HG02763 (cell line): ENCODE measurements around the gene C2CD3.
"Not testable (repeated sequence)": the region's sequence is repeated elsewhere in the genome, so short reads cannot be mapped to it uniquely, and the experiment has no call there.

Experiments used
- ATAC-seq: cut with Tn5 transposase; IDR thresholded peaks from one replicate; pipeline ENCODE4 v1.9.1; 2021; ENCODE audit warnings: mild to moderate bottlenecking, moderate library complexity; ENCODE audit not compliant: unreplicated experiment

C2CD3 gene

DNA sequence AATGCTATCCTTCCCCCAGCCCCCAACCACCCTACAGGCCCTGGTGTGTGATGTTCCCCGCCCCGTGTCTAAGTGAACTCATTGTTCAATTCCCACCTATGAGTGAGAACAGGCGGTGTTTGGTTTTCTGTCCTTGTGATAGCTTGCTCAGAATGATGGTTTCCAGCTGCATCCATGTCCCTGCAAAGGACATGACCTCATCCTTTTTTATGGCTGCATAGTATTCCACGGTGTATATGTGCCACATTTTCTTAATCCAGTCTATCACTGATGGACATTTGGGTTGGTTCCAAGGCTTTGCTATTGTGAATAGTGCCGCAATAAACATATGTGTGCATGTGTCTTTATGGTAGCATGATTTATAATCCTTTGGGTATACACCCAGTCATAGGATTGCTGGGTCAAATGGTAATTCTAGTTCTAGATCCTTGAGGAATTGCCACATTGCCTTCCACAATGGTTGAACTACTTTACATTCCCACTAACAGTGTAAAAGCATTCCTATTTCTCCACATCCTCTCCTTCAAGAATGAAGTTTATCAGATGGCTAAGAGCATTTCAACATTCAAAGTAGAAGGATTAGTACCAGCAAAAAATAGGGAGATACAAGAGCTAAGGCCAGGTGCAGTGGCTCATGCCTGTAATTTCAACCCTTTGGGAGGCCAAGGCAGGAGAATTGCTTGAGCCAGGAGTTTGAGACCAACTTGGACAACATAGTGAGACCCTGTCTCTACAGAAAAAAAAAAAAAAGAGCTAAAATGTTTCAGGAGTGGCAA is 50.4 kb downstream of the C2CD3 start:
- not testable (repeated sequence) for ATAC-seq

DNA sequence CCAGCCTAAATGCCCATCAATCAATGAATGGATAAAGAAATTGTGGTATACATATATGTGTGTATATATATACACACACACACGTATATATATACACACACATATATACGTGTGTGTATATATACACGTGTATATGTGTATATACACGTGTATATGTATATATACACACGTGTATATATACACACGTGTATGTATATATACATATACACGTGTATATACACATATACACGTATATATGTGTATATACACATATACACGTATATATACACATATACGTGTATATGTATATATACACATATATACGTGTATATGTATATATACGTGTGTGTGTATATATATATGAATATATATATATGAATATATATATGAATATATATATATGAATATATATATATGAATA is 54.1 kb downstream of the C2CD3 start:
- no peak for ATAC-seq

DNA sequence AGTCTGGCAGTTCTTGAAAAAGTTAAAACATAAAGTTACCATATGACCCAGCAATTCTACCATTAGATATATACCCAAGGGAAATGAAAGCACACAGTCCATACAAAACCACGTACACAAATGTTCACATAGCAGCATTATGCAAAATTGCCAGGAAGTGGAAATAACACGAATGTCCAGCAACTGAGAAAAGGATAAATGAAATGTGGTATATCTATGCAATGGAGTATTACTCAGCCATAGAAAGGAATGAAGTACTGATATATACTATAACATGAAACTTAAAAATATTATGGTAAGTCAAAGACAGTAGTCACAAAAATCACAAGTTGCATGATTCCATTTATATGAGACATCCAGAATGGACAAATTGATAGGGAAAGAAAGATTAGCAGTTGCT is 57.9 kb downstream of the C2CD3 start:
- no peak for ATAC-seq

DNA sequence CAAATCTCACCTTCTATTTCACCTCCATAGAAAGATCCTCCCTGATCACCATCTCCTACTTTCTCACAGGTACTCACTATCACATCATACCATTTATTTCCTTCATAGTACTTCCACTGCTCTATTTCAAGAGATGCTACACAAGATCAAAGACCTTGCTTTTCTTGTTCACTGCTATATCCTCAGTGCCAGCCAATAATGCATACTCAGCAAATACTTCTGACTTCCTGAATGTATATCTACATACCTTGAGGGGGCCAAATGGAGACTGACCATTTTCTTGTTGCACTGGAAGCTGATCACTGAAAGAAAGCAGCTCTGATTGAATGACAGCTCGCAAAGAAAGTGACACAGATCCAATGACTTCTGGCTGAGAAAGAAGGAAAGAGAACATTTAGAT is 64.7 kb downstream of the C2CD3 start:
- no peak for ATAC-seq

DNA sequence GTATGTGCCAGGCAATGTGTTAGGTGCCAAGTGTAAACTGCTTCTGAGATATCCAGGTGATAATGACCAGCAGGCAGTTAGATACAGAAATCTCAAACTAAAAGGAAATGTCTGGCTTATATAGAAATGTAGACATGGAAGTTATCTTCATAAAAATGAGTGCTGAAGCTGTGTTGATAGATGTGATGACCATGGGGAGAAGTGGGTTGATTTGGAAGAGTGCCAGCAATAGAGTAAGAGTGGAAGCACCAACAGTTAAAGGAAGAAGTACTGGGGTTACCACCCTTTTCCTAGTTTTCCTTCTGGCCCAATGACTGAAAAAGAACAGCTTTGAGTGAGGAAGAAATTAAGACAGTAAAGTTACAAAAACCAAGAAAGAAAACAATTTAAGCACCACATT is 68.5 kb downstream of the C2CD3 start:
- no peak for ATAC-seq

DNA sequence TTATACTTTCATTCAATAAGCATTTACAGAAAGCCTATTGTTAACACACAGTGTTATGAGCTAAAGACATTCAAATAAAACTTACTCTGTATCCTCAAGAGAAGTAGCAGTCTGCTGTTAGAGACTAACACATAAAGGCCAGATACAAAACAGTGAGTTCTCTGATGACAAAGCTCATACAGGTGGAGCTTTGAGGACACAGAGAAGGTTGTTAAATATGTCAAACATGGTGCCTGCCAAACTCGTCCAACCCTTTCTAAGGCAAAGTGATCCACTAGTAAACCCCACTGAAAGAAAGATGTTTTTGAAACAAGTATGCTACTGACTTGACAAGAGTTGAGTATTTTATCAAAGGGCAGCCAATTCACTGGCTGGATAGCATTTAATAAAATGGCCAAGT is 70.1 kb downstream of the C2CD3 start:
- ATAC-seq: no peak

DNA sequence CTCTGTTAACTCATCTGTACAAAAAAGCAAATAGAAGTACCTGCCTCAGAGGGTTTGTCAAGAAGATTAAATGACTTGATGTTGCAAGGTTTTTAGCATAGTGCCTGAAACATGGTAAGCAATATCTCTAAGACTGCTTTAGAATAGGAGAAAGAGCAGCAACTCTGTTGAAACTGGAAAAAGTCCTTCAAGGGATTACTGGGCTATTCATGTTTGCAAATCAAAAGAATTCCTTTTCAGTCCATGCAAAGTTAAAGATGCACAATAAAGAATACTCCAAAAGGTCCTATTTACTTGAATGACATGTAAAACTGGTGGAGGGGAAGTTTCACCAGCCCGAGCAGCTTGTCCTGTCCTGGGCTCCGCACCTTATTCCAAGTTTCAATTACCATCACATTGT is 70.6 kb downstream of the C2CD3 start:
- ATAC-seq: no peak

DNA sequence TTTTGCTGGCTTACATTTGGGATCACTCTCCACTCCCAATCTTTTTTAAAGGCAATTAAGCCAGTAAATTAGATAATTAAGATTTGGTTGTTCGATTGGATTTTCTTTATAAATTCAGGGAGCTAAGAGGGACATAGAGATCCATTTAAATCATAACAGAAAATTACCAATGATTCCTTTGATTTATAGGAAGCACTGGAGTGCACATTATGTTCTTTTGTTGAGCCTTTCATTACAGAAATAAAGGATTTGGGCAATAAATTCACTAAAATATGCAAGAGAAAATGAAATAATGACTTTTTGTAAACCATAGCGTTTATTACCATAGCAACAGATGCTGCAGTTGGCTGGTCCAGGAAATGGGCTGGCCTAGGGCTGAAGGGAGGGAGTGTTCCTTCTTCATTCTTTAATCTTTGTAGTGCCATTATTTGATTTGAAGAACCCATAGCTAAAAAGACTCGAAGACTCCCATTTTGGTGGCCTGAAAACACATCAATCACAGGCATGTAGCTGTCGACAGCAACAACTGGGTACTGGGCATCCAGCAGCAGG is 73.0 kb downstream of the C2CD3 start:
- ATAC-seq: no peak

DNA sequence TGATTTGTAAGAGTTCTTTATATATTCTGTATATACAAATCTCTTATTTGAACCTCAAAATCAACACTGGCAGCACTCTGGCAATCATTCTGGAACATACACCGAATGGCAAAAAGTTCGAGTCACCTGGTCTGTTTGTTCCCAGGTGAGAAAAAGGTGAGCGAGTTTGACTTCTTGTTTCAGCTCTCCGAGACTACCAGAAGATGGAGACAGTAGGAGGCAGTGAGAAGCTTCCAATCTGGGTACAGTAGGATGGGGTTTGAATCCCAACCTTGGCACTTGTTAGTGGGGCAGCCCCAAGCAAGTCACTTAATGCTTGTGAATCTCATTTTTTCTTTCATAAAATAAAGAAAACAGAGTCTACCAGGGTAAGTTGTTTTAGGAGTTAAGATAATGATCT is 76.4 kb downstream of the C2CD3 start:
- no peak for ATAC-seq

DNA sequence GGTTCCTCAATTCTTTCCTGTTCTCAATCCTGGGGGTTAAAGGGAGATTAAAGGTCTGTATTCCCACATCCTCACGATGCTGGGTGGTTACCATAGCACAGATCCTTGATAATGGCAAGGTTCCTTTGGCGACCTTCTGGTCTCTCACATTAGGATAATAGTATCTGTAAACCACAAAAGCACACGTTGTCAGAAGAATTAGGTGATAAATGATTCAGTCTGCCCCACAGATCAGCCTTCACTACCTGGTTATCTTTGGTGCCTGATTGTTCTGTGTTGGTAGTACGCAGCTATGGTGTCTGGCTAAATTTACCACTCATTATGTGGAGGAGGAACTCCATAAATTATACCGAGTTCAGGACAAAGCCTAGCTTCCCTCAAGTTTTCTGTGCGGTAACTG is 78.4 kb downstream of the C2CD3 start:
- ATAC-seq: no peak

DNA sequence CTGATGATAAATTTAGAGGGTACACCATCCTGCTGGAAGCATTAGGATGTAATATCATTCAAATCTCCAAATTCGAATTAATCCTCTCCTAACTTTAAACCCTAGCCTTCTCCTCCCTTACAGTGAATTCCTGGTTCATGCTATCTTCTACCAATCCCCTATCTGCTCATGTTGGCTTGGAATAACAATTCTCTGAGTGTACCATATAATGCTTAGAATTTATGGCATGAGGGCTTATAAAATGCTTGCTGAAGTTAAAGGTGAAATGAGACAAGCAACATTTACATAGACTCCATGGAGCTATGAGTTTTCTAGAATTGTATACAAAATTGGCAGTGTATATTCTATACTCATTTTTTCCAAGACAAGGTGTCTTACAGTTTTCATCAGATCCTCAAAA is 79.3 kb downstream of the C2CD3 start:
- ATAC-seq: no peak

DNA sequence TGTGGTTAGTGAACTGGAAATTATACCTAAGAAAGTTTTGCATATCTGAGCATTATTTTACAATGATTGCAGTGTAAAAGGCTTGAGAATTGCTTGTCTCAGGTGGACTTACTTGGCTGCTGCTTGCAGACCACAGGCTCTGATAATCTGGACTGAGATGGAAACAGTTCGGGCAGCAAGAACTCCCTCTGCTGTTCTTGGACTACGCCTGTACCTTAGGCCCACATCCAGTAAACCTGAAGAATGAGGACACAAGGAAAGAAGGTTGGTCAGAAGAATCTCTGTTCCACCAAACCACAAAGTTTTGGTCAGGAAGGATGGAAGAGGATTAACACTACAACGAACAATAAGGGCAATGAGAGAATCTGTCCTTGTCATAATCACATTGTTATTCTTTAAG is 80.1 kb downstream of the C2CD3 start:
- ATAC-seq: no peak

DNA sequence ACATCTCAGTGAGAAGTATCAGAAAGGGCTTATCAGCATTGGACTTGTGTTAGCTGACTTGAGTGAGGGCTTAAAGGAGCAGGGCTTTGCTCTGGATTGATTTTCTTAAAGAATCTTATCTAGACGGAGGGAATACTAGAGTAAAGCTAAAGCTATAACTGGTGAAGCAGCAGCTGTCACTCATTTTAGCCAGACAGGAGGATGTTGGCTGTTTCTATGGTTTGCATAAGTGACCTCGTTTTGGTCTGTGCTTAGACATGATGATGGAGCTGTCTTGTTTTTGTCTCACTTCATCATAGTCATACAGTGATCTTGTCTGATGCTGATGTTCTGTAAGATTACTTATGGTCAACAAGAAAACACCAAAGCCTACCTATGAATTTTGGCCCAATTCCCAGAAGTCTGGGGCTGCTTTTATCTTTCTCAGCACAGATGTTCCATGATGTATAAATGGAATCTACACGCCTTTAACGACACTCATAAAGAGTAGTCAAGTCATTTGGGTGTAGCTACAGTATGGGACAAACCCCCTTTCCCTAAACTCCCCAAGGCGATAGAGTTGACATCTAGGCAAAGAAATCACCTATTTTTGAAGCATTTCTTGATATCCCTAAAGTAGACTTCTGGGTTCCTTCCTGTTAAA is 84.4 kb downstream of the C2CD3 start:
- no peak for ATAC-seq

DNA sequence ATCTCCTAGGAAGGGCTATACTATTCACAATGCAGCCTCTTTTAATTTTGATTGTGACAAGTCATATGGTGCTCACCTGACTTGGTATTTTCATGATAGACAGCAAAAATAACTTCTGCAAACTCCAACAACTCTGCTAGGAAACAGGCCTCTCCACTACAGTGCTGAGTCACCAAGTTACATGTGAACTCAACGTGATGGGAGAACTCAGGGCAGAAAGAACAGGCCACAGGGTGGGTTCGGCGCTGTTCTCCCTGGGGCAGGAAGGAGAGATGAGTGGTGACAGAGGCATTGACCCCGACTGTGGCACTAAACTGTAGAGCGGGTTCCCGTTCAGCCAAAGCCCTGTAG is 85.3 kb downstream of the C2CD3 start:
- ATAC-seq: no peak

DNA sequence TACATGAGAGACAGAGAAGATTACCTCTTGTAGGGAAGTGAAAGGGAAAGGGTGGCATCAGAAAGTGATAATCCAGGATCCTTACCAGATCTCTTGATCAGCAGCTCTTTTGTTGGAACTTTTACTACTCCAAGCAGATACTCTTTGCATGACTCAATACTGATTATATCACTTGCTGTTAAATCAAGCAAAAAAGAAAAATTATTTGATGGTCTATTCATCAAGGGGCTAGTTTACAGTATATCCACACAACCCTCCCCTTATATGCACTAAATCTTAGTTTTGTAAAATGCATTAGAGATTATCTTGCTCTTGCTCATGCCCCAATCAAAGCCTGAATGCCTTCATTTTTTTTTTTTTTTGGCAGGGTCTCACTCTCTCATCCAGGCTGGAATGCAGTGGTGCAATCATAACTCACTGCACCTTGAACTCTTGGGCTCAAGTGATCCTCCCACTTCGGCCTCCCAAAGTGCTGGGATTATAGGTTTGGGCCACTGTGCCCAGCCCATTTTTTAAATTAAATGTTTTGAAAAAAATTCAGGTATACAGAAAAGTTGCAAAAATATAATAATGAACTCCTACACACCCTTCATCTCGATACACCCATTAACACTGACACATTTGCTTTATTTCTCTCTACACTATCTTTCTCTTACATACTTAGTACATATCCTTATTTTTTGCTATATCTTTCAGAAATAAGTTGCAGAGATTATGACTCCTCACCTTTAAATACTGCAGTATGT is 85.8 kb downstream of the C2CD3 start:
- no peak for ATAC-seq

DNA sequence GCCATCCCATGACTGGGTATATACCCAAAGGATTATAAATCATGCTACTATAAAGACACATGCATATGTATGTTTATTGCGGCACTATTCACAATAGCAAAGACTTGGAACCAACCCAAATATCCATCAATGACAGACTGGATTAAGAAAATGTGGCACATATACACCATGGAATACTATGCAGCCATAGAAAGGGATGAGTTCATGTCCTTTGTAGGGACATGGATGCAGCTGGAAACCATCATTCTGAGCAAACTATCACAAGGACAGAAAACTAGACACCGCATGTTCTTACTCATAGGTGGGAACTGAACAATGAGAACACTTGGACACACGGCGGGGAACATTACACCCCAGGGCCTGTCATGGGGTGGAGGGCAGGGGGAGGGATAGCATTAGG is 86.9 kb downstream of the C2CD3 start:
- not testable (repeated sequence) for ATAC-seq

DNA sequence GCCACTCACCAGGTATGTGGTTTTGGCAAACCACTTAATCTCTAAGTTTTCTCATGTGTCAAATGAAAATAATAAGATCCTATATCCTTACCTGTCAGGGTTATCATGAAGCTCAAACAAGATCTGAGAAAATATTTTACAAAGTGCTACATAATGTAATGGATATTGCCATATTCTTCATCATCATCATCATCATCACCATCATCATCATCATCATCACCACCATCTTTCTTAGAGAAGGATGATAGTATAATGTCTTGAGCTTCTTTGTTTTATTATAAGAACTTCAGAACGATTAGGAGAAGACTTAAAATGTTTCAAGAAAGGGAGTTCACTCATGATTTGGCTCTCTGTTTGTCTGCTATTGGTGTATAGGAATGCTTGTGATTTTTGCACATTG is 89.4 kb downstream of the C2CD3 start:
- no peak for ATAC-seq

DNA sequence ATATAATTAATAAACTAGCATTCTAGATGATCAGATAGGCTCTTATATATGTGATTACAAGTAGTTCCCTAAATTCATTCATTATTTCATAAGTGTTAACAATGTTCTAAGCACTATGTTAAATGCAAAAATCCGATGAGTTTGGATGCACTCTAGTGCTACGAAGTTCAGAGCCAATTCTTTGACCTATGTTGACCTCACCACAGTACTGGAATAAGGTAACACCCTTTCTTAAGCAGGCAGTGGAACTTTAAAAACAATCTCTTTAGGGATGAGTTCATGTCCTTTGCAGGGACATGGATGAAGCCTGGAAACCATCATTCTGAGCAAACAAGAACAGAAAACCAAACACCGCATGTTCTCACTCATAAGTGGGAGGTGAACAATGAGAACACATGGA is 93.6 kb downstream of the C2CD3 start:
- ATAC-seq: no peak

DNA sequence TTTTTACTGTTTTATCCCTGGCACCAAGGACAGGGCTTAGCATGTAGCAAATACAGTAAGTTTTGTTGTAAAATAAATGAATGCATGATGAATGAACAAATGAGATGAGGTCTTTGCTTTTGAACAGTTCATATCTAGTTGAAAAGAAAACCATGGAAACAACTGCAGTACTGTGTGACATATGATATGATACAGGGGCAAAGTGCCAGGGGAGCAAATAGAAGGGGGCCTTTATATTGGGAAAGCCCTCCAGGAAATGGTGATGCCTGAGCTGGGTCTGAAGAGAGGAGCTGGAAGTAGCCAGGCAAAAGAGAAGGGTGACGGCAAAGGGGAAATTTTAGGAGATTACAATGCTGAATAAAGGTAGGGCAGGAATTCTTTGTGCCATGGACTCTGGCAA is 98.1 kb downstream of the C2CD3 start:
- no peak for ATAC-seq

DNA sequence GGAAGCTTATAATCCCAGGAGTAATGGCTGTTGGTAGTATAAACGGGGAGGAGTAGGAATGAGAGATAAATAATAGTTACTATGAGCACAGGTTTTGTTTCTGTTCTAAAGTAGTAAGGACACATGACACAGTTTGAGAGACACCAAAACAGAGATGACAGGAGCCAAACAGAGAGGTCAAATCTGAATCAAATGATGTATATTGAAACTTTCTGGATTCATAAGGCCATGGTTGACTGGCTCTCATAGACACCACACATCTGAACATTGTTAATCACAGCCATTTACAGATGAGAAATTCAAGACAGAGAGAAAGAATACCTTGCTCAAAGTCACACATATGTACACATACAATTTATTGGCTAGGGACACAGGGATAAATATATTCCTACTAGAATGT is 98.5 kb downstream of the C2CD3 start:
- ATAC-seq: no peak

DNA sequence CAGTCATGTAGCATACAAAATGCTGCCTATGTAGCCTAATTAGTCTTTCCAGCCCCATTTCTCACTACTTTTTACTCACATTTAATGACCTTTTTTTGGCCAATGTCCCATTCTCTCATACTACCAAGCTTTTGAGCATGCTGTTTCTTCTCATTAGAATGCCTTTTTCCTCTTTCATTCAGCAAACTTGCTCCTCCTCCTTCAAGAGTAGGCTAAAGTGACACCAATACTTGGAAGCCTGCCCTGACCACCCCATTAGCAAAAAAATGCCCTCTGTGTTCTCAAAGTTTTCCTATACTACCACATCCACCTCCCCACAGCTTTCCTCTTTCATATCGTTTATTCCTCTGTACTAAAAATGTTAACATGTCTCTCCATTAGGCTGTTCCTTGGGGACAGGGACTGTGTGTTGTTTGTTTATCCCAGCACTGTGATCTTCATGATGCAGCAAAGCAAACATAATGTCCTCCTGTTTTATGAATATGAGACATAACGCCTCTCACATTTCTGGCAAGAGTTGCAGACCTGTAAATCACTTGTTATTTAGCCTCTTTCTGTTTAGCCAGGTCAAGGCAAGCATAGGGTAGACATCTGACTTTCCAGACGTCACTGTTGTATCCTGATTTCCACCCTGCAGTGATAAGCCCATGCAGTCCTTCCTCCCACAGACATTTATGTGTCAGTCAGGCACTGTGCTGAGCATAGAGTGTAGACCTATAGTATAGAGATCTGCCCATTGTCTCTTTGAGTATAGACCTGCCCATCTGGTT is 99.9 kb downstream of the C2CD3 start:
- ATAC-seq: no peak
